ENCODE results near the gene TMEM184A. TPM values are rescaled to one million over a fixed set of nuclear protein-coding genes. Genes with fewer than 3 reads are reported as not detected.

TMEM184A gene
- total RNA-seq, 1 experiment from 2014 or later, result 16.5 TPM

DNA sequence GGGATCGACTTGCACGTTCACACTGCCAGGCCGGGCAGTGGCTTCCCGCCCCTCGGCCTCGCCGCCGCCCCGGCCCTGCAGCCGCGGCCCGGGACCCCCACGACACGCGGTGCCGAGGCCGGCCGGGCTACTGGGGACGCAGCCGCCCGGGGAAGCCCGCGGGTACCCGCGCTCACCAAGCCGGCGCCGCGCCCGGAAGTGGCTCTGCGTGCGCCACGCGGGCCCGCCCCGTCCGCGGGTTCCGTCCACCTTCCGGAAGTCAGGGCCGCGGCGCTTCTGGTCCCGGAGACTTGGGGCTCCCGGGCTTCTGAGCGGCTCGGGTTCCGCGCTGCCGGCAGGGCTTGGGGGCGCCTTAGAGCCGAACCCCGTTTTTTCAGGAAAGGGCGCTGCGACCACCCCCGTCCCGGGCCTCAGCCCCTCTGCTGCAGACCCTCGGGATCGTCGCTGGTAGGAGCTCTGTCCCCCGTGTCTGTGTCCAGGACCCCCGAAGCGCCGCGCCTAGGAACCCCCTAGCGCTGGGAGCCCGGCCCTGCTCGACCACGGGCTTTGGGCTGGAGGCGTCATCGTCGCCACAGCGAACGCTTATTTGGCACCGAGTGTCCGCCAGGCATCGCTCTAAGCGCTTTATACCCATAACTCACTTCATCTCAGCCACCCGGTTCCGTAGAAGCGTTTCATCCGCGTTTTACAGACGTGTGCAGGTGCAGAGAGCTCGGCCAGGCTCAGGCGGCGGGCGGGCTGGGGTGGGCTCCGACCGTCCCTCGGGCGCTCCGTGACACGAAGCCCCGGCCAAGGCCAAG lies 14.0 kb upstream of the TMEM184A start, which contains the start of gene PSMG3:
Gene PSMG3, minus strand, starts transcription at position 200 of the 800 bp plus-strand sequence. CDS start 693 bp downstream, outside the sequence.
- no peaks in the 10 kb centered on the region for H3K9me3 Mint-ChIP-seq (ENCODE audit: unreplicated experiment)
- Histone ChIP-seq H3K27me3 (replicated peaks; ENCODE audit: control insufficient read depth, insufficient read depth, low read length) (no peaks in the 10 kb centered on the region), H3K9me3 (no peaks in the 10 kb centered on the region), H3K4me3 (ENCODE audit: low read depth, low read length) (peak within 1 kb of the TSS; percentile 57), H3K36me3 (ENCODE audit: control insufficient read depth, insufficient read depth, low read length) (no peaks in the 10 kb centered on the region), H3K4me1 (peaks cover 20% of the 10 kb centered on the region)
- H3K27me3 Mint-ChIP-seq (ENCODE audit: insufficient read depth, unreplicated experiment), result no peaks in the 10 kb centered on the region
- DNase-seq, result peak; percentile 86 to 92
- ChIA-PET CTCF (interaction anchor here (0.6 to 1.2 kb wide), 2 partner anchors 14 to 166 kb away, joined by 3 to 6 read pairs; no protein-coding TSS in a partner anchor), POLR2A (interaction anchor here (0.6 to 1.6 kb wide), 2 partner anchors 33 to 668 kb away, joined by 3 read pairs; no protein-coding TSS in a partner anchor)
- TF ChIP-seq, protein P1, sequence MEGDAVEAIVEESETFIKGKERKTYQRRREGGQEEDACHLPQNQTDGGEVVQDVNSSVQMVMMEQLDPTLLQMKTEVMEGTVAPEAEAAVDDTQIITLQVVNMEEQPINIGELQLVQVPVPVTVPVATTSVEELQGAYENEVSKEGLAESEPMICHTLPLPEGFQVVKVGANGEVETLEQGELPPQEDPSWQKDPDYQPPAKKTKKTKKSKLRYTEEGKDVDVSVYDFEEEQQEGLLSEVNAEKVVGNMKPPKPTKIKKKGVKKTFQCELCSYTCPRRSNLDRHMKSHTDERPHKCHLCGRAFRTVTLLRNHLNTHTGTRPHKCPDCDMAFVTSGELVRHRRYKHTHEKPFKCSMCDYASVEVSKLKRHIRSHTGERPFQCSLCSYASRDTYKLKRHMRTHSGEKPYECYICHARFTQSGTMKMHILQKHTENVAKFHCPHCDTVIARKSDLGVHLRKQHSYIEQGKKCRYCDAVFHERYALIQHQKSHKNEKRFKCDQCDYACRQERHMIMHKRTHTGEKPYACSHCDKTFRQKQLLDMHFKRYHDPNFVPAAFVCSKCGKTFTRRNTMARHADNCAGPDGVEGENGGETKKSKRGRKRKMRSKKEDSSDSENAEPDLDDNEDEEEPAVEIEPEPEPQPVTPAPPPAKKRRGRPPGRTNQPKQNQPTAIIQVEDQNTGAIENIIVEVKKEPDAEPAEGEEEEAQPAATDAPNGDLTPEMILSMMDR (IDR thresholded peaks at IDR 0.05; ENCODE audit: insufficient read depth in 1 of 2, low read depth in 1 of 2, low read length in 1 of 2, severe bottlenecking in 1 of 2, unreplicated experiment in 1 of 2), result peak in 1 of 2 experiments; percentile 32
- H3K4me3 Mint-ChIP-seq (ENCODE audit: unreplicated experiment), result peak within 1 kb of the TSS; percentile 78
- peaks cover 24% of the 10 kb centered on the region for H3K36me3 Mint-ChIP-seq (ENCODE audit: insufficient read depth, unreplicated experiment)
- peak within 1 kb of the TSS; percentile 84 for H3K27ac Mint-ChIP-seq (ENCODE audit: unreplicated experiment)
- peaks cover 24% of the 10 kb centered on the region for H3K4me1 Mint-ChIP-seq (ENCODE audit: low read depth, unreplicated experiment)
- no TSS peak for BruUV-seq (replicated peaks)
- intact Hi-C loops (cut with micrococcal nuclease; ENCODE audit: unreplicated experiment), result no loop called here

DNA sequence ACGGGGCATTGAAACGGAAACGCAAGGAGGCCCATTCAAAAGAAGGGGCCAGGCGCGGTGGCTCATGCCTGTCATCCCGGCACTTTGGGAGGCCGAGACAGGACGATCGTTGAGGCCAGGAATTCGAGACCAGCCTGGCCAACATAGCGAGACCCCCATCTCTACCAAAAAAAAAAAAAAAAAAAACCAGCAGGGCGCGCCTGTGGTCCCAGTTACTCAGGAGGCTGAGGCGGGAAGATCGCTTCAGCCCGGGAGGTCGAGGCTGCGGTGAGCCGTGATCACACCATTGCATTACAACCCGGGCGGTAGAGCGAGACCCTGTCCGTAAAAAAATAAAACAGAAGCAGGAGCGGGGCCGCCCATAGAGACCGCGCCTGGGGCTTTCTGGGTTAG lies 13.4 kb upstream of the TMEM184A start:
- TF ChIP-seq, protein P1 (IDR thresholded peaks at IDR 0.05; ENCODE audit: insufficient read depth in 1 of 2, low read depth in 1 of 2, low read length in 1 of 2, severe bottlenecking in 1 of 2, unreplicated experiment in 1 of 2), result no peak
- Mint-ChIP-seq H3K4me1 (ENCODE audit: low read depth, unreplicated experiment) (peaks cover 24% of the 10 kb centered on the region), H3K36me3 (ENCODE audit: insufficient read depth, unreplicated experiment) (peaks cover 30% of the 10 kb centered on the region), H3K27me3 (ENCODE audit: insufficient read depth, unreplicated experiment) (no peaks in the 10 kb centered on the region), H3K9me3 (ENCODE audit: unreplicated experiment) (no peaks in the 10 kb centered on the region), H3K27ac (ENCODE audit: unreplicated experiment) (peak overlapping the region; percentile 59), H3K4me3 (ENCODE audit: unreplicated experiment) (peak overlapping the region; percentile 78)
- Histone ChIP-seq H3K27me3 (replicated peaks; ENCODE audit: control insufficient read depth, insufficient read depth, low read length) (no peaks in the 10 kb centered on the region), H3K4me3 (ENCODE audit: low read depth, low read length) (peak overlapping the region; percentile 57), H3K4me1 (peaks cover 20% of the 10 kb centered on the region), H3K36me3 (ENCODE audit: control insufficient read depth, insufficient read depth, low read length) (no peaks in the 10 kb centered on the region), H3K9me3 (no peaks in the 10 kb centered on the region)
- ChIA-PET CTCF (no interaction called here), POLR2A (interaction anchor here (1.6 kb wide), 1 partner anchor 32 kb away, joined by 3 read pairs; no protein-coding TSS in a partner anchor)
- intact Hi-C loops (cut with micrococcal nuclease; ENCODE audit: unreplicated experiment), result no loop called here
- no peak for DNase-seq
- no TSS peak for BruUV-seq (replicated peaks)

DNA sequence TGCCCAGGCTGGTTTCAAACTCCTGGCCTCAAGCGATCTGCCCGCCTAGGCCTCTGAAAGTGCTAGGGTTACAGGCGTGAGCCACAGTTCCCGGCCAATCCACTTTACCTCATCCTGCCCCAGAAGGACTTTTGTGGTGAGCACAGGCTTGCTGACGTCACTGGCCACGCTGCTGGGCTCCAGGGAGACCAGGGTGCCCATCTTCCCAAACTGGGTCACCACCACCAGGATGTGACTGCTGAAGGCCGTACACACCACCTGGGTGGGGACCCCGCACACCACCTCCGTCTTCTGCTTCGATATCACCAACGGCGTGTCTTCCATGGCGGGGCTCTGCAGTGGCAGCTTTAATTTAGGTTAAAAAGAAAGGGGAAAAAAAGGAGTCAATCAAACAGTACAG lies 13.0 kb upstream of the TMEM184A start:
- Mint-ChIP-seq H3K27me3 (ENCODE audit: insufficient read depth, unreplicated experiment) (no peaks in the 10 kb centered on the region), H3K27ac (ENCODE audit: unreplicated experiment) (peak overlapping the region; percentile 59), H3K4me3 (ENCODE audit: unreplicated experiment) (peak overlapping the region; percentile 78), H3K4me1 (ENCODE audit: low read depth, unreplicated experiment) (peaks cover 24% of the 10 kb centered on the region), H3K9me3 (ENCODE audit: unreplicated experiment) (no peaks in the 10 kb centered on the region), H3K36me3 (ENCODE audit: insufficient read depth, unreplicated experiment) (peaks cover 30% of the 10 kb centered on the region)
- DNase-seq, result peak in 1 of 2 experiments; percentile 28
- Histone ChIP-seq H3K9me3 (no peaks in the 10 kb centered on the region), H3K4me3 (ENCODE audit: low read depth, low read length) (peak overlapping the region; percentile 57), H3K27me3 (replicated peaks; ENCODE audit: control insufficient read depth, insufficient read depth, low read length) (no peaks in the 10 kb centered on the region), H3K4me1 (peaks cover 20% of the 10 kb centered on the region), H3K36me3 (ENCODE audit: control insufficient read depth, insufficient read depth, low read length) (no peaks in the 10 kb centered on the region)
- CTCF ChIA-PET, result no interaction called here
- POLR2A ChIA-PET, result no interaction called here
- TF ChIP-seq, protein P1 (IDR thresholded peaks at IDR 0.05; ENCODE audit: insufficient read depth in 1 of 2, low read depth in 1 of 2, low read length in 1 of 2, severe bottlenecking in 1 of 2, unreplicated experiment in 1 of 2), result no peak
- intact Hi-C loops (cut with micrococcal nuclease; ENCODE audit: unreplicated experiment), result no loop called here
- TSS peak; percentile 77 for BruUV-seq (replicated peaks)

Measured in Caco-2 (cell line).